ENCODE measurements around the gene CACNA2D2. TPM values are rescaled to one million over a fixed set of nuclear protein-coding genes. Genes with fewer than 3 reads are reported as not detected.

Gene CACNA2D2
- total and polyA plus RNA-seq, 2 experiments from 2014 or later: 0.87 to 1.5 TPM

- DNase-seq (ENCODE audit: low spot score): no peak
- Histone ChIP-seq H3K27me3 (no peaks in the 10 kb centered on the region), H3K4me1 (ENCODE audit: insufficient read depth) (peaks cover 3% of the 10 kb centered on the region), H3K79me2 (no peaks in the 10 kb centered on the region), H3K27ac (no peak overlapping the region), H3K4me2 (no peak overlapping the region), H3K4me3 (no peak overlapping the region), H4K20me1 (ENCODE audit: insufficient read depth, poor library complexity, severe bottlenecking) (no peaks in the 10 kb centered on the region), H3K9me2 (replicated peaks; ENCODE audit: insufficient read depth) (no peaks in the 10 kb centered on the region), H3K36me3 (replicated peaks; ENCODE audit: insufficient read depth, low read depth) (no peaks in the 10 kb centered on the region), H3K9me3 (ENCODE audit: low read depth) (no peaks in the 10 kb centered on the region), H2AFZ (no peak overlapping the region)
- WGBS (ENCODE audit: low lambda C conversion rate, missing lambda C conversion rate): 80% methylated on average over 9 of the region's 9 CpGs
- TF ChIP-seq EZH2phosphoT487 (IDR thresholded peaks at IDR 0.05; ENCODE audit: low read depth, severe bottlenecking, unreplicated experiment): no peak
- TF ChIP-seq, protein P1, sequence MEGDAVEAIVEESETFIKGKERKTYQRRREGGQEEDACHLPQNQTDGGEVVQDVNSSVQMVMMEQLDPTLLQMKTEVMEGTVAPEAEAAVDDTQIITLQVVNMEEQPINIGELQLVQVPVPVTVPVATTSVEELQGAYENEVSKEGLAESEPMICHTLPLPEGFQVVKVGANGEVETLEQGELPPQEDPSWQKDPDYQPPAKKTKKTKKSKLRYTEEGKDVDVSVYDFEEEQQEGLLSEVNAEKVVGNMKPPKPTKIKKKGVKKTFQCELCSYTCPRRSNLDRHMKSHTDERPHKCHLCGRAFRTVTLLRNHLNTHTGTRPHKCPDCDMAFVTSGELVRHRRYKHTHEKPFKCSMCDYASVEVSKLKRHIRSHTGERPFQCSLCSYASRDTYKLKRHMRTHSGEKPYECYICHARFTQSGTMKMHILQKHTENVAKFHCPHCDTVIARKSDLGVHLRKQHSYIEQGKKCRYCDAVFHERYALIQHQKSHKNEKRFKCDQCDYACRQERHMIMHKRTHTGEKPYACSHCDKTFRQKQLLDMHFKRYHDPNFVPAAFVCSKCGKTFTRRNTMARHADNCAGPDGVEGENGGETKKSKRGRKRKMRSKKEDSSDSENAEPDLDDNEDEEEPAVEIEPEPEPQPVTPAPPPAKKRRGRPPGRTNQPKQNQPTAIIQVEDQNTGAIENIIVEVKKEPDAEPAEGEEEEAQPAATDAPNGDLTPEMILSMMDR (IDR thresholded peaks at IDR 0.05; ENCODE audit: poor library complexity): no peak
These were observed 134.3 kb downstream of the CACNA2D2 start for GRCh38 chr3:50369012-50369670.

DNA sequence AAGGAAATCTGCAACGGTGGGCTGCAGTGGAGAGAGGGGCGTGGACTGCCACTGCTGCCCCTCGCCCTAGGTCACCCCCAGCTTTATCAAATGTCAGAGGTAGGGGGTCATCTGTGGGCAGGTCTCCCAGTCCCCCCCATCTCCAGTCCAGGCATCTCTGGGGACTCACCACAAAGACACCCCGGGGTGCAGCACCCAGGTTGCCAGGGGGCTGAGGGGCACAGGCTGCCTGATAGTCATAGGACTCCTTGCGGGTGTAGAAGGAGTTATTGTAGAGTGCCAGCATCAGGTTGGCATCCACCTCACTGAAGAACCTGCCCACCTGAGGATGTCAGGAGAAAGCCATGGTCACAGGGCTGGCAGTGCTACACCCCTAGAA lies 137.6 kb downstream of the CACNA2D2 start:
- WGBS (ENCODE audit: low lambda C conversion rate, missing lambda C conversion rate): 86% methylated on average over 5 of the region's 5 CpGs
- H3K4me3 ChIP-seq: no peak overlapping the region
- no peaks in the 10 kb centered on the region for H3K79me2 ChIP-seq
- no peak for DNase-seq (ENCODE audit: low spot score)
- no peaks in the 10 kb centered on the region for H3K4me1 ChIP-seq (ENCODE audit: insufficient read depth)
- no peak for TF ChIP-seq EZH2 (IDR thresholded peaks at IDR 0.05; ENCODE audit: borderline replicate concordance)
- TF ChIP-seq, protein P1 (IDR thresholded peaks at IDR 0.05; ENCODE audit: poor library complexity): no peak
- no peak for TF ChIP-seq EZH2phosphoT487 (IDR thresholded peaks at IDR 0.05; ENCODE audit: low read depth, severe bottlenecking, unreplicated experiment)
- H3K27me3 ChIP-seq: no peaks in the 10 kb centered on the region
- no peaks in the 10 kb centered on the region for H3K9me3 ChIP-seq (ENCODE audit: low read depth)
- H2AFZ ChIP-seq: no peak overlapping the region
- H3K36me3 ChIP-seq (replicated peaks; ENCODE audit: insufficient read depth, low read depth): no peaks in the 10 kb centered on the region
- no peak overlapping the region for H3K27ac ChIP-seq
- H3K9me2 ChIP-seq (replicated peaks; ENCODE audit: insufficient read depth): no peaks in the 10 kb centered on the region
- H3K4me2 ChIP-seq: peak overlapping the region; percentile 93
- H4K20me1 ChIP-seq (ENCODE audit: insufficient read depth, poor library complexity, severe bottlenecking): no peaks in the 10 kb centered on the region

DNA sequence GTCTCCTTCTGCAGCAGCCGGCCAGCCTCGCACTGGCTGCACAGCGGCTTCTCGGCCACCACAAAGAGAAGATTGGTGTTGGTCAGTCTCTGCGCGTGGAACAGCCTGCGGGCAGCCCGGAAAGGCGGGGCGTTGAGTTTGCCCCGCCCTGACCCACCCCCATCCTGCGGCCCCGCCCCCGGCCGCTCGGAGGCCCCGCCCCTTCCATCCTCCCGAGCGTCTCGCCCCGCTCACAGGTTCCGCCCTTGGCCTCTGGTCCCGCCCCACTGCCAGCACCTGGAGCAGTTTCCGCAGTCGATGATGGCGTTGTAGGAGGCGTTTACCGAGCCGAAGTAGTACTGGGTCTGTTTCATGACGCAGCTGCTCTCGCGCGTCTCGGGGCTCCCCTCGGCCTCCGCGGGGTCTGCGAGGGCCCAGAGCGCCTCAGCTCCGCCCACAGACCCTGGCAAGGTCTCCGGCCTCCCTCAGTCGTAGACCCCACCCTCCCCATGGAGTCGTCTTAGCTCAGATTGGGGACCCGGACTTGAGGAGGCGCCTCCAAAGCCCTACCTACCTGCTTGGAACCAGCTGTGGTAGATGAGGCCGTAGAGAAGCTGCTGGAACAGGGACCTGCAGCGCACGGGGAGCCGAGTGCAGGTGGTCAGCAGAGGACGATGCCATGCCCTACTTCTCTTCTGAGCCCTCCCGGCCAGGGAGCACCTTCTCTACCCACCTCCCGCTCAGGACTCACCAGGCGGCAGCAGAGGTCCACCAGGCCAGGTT lies 138.2 kb downstream of the CACNA2D2 start:
- WGBS (ENCODE audit: low lambda C conversion rate, missing lambda C conversion rate): 9% methylated on average over 43 of the region's 53 CpGs
- Histone ChIP-seq H3K27ac (peak overlapping the region; percentile 78), H3K4me3 (peak overlapping the region; percentile 45), H3K4me1 (ENCODE audit: insufficient read depth) (no peaks in the 10 kb centered on the region), H2AFZ (peak overlapping the region; percentile 88), H3K36me3 (replicated peaks; ENCODE audit: insufficient read depth, low read depth) (no peaks in the 10 kb centered on the region), H4K20me1 (ENCODE audit: insufficient read depth, poor library complexity, severe bottlenecking) (no peaks in the 10 kb centered on the region), H3K27me3 (no peaks in the 10 kb centered on the region), H3K4me2 (peak overlapping the region; percentile 93), H3K9me2 (replicated peaks; ENCODE audit: insufficient read depth) (no peaks in the 10 kb centered on the region), H3K9me3 (ENCODE audit: low read depth) (no peaks in the 10 kb centered on the region), H3K79me2 (no peaks in the 10 kb centered on the region)
- DNase-seq (ENCODE audit: low spot score): peak; percentile 95
- no peak for TF ChIP-seq EZH2phosphoT487 (IDR thresholded peaks at IDR 0.05; ENCODE audit: low read depth, severe bottlenecking, unreplicated experiment)
- TF ChIP-seq EZH2 (IDR thresholded peaks at IDR 0.05; ENCODE audit: borderline replicate concordance): no peak
- TF ChIP-seq, protein P1 (IDR thresholded peaks at IDR 0.05; ENCODE audit: poor library complexity): no peak
